H9 (cell line): Measurements from ENCODE around the gene SZT2. TPM values are rescaled to one million over a fixed set of nuclear protein-coding genes. Genes with fewer than 3 reads are reported as not detected.

Experiments used
- DNase-seq: peaks from one replicate; pipeline ENCODE4 v3.0.0-alpha.2; 2017
- H2AFZ ChIP-seq: one replicate; pipeline ENCODE4 v1.6.1; 2013; ENCODE audit warnings: mild to moderate bottlenecking, low read length, control low read depth, moderate library complexity
- H2AK5ac ChIP-seq: 2 replicates; pipeline ENCODE4 v1.6.1; 2013; ENCODE audit warnings: low read length, control low read depth, mixed read lengths; ENCODE audit not compliant: insufficient read length
- H2BK120ac ChIP-seq: one replicate; pipeline ENCODE4 v1.6.1; 2013; ENCODE audit warnings: low read depth, mild to moderate bottlenecking, low read length, control low read depth, inconsistent platforms; ENCODE audit not compliant: poor library complexity, severe bottlenecking
- H2BK12ac ChIP-seq: 2 replicates; pipeline ENCODE4 v1.6.1; 2013; ENCODE audit warnings: low read length, control low read depth, mixed read lengths, low read depth; ENCODE audit not compliant: insufficient read length
- H2BK15ac ChIP-seq: 2 replicates; pipeline ENCODE4 v1.6.1; 2013; ENCODE audit warnings: low read depth, low read length, control low read depth
- H2BK20ac ChIP-seq: one replicate; pipeline ENCODE4 v1.6.1; 2013; ENCODE audit warnings: low read depth, mild to moderate bottlenecking, low read length, control low read depth, inconsistent platforms; ENCODE audit not compliant: poor library complexity, severe bottlenecking
- H2BK5ac ChIP-seq: 2 replicates; pipeline ENCODE4 v1.6.1; 2013; ENCODE audit warnings: low read length, control low read depth, mixed read lengths; ENCODE audit not compliant: insufficient read length
- H3K14ac ChIP-seq: 2 replicates; pipeline ENCODE4 v1.6.1; 2013; ENCODE audit warnings: low read length, control low read depth; ENCODE audit not compliant: insufficient read depth
- H3K18ac ChIP-seq: 2 replicates; pipeline ENCODE4 v1.6.1; 2013; ENCODE audit warnings: low read depth, mild to moderate bottlenecking, mixed read lengths, low read length, control low read depth; ENCODE audit not compliant: insufficient read length
- H3K23ac ChIP-seq: 2 replicates; pipeline ENCODE4 v1.6.1; 2013; ENCODE audit warnings: low read length, control low read depth, mixed read lengths, low read depth; ENCODE audit not compliant: insufficient read length
- H3K23me2 ChIP-seq: 2 replicates; pipeline ENCODE4 v1.6.1; 2013; ENCODE audit warnings: low read depth, mild to moderate bottlenecking, mixed read lengths, low read length, control low read depth; ENCODE audit not compliant: insufficient read length, poor library complexity, severe bottlenecking
- H3K27ac ChIP-seq: 2 replicates; pipeline ENCODE4 v1.5.1; 2013; ENCODE audit warnings: low read length, control low read depth, mixed read lengths, low read depth; ENCODE audit not compliant: insufficient read length
- H3K27me3 ChIP-seq: 2 replicates; pipeline ENCODE4 v1.6.1; 2013; ENCODE audit warnings: low read length, control low read depth, inconsistent platforms; ENCODE audit not compliant: insufficient read depth
- H3K4ac ChIP-seq: 2 replicates; pipeline ENCODE4 v1.6.1; 2013; ENCODE audit warnings: low read depth, mild to moderate bottlenecking, control low read depth, inconsistent platforms, low read length, moderate library complexity
- H3K4me1 ChIP-seq: 2 replicates; pipeline ENCODE4 v1.6.1; 2013; ENCODE audit warnings: low read length, control low read depth, inconsistent platforms; ENCODE audit not compliant: insufficient read depth
- H3K4me2 ChIP-seq: 2 replicates; pipeline ENCODE4 v1.6.1; 2013; ENCODE audit warnings: low read length, control low read depth, mixed read lengths; ENCODE audit not compliant: insufficient read length, insufficient read depth
- H3K56ac ChIP-seq: 2 replicates; pipeline ENCODE4 v1.6.1; 2013; ENCODE audit warnings: low read depth, mild to moderate bottlenecking, mixed read lengths, low read length, control low read depth; ENCODE audit not compliant: insufficient read length
- H3K79me1 ChIP-seq: 2 replicates; pipeline ENCODE4 v1.6.1; 2013; ENCODE audit warnings: low read depth, mild to moderate bottlenecking, moderate library complexity, low read length, control low read depth, inconsistent platforms; ENCODE audit not compliant: insufficient read depth, poor library complexity, severe bottlenecking
- H3K79me2 ChIP-seq: 2 replicates; pipeline ENCODE4 v1.6.1; 2013; ENCODE audit warnings: low read length, control low read depth, inconsistent platforms; ENCODE audit not compliant: insufficient read depth
- H3K9ac ChIP-seq: 2 replicates; pipeline ENCODE4 v1.6.1; 2013; ENCODE audit warnings: low read length, control low read depth, mixed read lengths; ENCODE audit not compliant: insufficient read length; ENCODE audit errors: extremely low read depth
- H3K9me3 ChIP-seq: one replicate; pipeline ENCODE4 v1.6.1; 2013; ENCODE audit warnings: low read depth, low read length, inconsistent platforms; ENCODE audit not compliant: control insufficient read depth
- H3T11ph ChIP-seq: one replicate; pipeline ENCODE4 v1.6.1; 2013; ENCODE audit warnings: mild to moderate bottlenecking, low read length, control low read depth, inconsistent platforms
- H4K20me1 ChIP-seq: one replicate; pipeline ENCODE4 v1.6.1; 2013; ENCODE audit not compliant: control insufficient read depth, insufficient read length, insufficient read depth
- H4K5ac ChIP-seq: 2 replicates; pipeline ENCODE4 v1.6.1; 2013; ENCODE audit warnings: low read depth, mild to moderate bottlenecking, mixed read lengths, low read length, control low read depth; ENCODE audit not compliant: insufficient read length
- H4K8ac ChIP-seq: replicated peaks from 2 replicates; pipeline ENCODE4 v1.6.1; 2013; ENCODE audit warnings: low read length, control low read depth, mixed read lengths, low read depth; ENCODE audit not compliant: insufficient read length
- H4K91ac ChIP-seq: 2 replicates; pipeline ENCODE4 v1.6.1; 2013; ENCODE audit warnings: low read depth, mild to moderate bottlenecking, moderate library complexity, mixed read lengths, low read length, control low read depth; ENCODE audit not compliant: insufficient read length
- H3K27ac Mint-ChIP-seq, 3 experiments: 2 replicates in 2 of 3; 3 replicates in 1 of 3; pipeline ENCODE4 v1.8.0; 2020 to 2021; ENCODE audit warnings: mixed read lengths in 3 of 3, mild to moderate bottlenecking in 1 of 3, moderate library complexity in 1 of 3
- H3K27me3 Mint-ChIP-seq: 2 replicates; pipeline ENCODE4 v1.8.0; 2021; ENCODE audit warnings: low read depth, mild to moderate bottlenecking, moderate library complexity, mixed read lengths
- H3K36me3 Mint-ChIP-seq, 3 experiments: 2 replicates in 2 of 3; 3 replicates in 1 of 3; pipeline ENCODE4 v1.8.0; 2020 to 2021; ENCODE audit warnings: low read depth in 3 of 3, mixed read lengths in 3 of 3; ENCODE audit not compliant: insufficient read depth in 1 of 3
- H3K4me1 Mint-ChIP-seq, 2 experiments: 2 replicates each; pipeline ENCODE4 v1.8.0; 2020; ENCODE audit warnings: mixed read lengths in 2 of 2
- H3K4me3 Mint-ChIP-seq, 2 experiments: 2 replicates in 1 of 2; 3 replicates in 1 of 2; pipeline ENCODE4 v1.8.0; 2020 to 2021; ENCODE audit warnings: mild to moderate bottlenecking in 2 of 2, mixed read lengths in 2 of 2, moderate library complexity in 1 of 2
- H3K9me3 Mint-ChIP-seq, 2 experiments: 2 replicates in 1 of 2; 3 replicates in 1 of 2; pipeline ENCODE4 v1.8.0; 2020; ENCODE audit warnings: mild to moderate bottlenecking in 2 of 2, mixed read lengths in 2 of 2, moderate library complexity in 1 of 2
- CTCF ChIP-seq: fragments of 200-600 bp; sonication (generic); conservative IDR thresholded peaks from 3 replicates; pipeline ENCODE4 v1.8.0; 2021; ENCODE audit warnings: antibody characterized with exemption, mild to moderate bottlenecking
- WGBS: extraction: QIAGEN DNeasy Blood & Tissue Kit; methylation state at CpG from one replicate; pipeline ENCODE4 v1.1.7; 2013; ENCODE audit warnings: missing lambda C conversion rate, low lambda C conversion rate, mixed read lengths; ENCODE audit not compliant: insufficient read length; ENCODE audit errors: extremely low coverage; 5-methylcytosine and 5-hydroxymethylcytosine counted together
- total RNA-seq: library from RNA; stranded (reverse); gene quantifications from 2 replicates; pipeline ENCODE4 v1.2.1, GENCODE V29; 2021

Gene SZT2
- total RNA-seq, 1 experiment from 2014 or later: 16.8 TPM

GRCh38 chr1:43381612-43382011 is 8.1 kb upstream of the SZT2 start:
- Histone ChIP-seq H4K8ac (no peak overlapping the region), H3K79me2 (no peaks in the 10 kb centered on the region), H2AFZ (no peak overlapping the region), H3K4me1 (no peaks in the 10 kb centered on the region), H3K9ac (no peak overlapping the region), H3K23ac (no peak overlapping the region), H3K4me2 (no peak overlapping the region), H2BK15ac (no peak overlapping the region), H3K4ac (no peak overlapping the region), H2BK5ac (no peak overlapping the region), H3T11ph (no peak overlapping the region), H3K14ac (no peak overlapping the region), H3K18ac (no peak overlapping the region), H2AK5ac (no peak overlapping the region), H2BK120ac (no peak overlapping the region), H3K27me3 (no peaks in the 10 kb centered on the region), H2BK20ac (no peak overlapping the region), H4K91ac (no peak overlapping the region), H3K27ac (no peak overlapping the region), H3K79me1 (no peaks in the 10 kb centered on the region), H3K56ac (no peak overlapping the region), H4K20me1 (no peaks in the 10 kb centered on the region), H3K9me3 (no peaks in the 10 kb centered on the region), H4K5ac (no peak overlapping the region), H2BK12ac (no peak overlapping the region), H3K23me2 (no peaks in the 10 kb centered on the region)
- Mint-ChIP-seq H3K4me1 (peaks cover 3 to 7% of the 10 kb centered on the region in 2 experiments), H3K27me3 (no peaks in the 10 kb centered on the region), H3K4me3 (no peak overlapping the region), H3K27ac (no peak overlapping the region; a peak in 1 of 7 replicates), H3K36me3 (peaks cover 5 to 49% (median 32%) of the 10 kb centered on the region in 3 experiments; a peak in 6 of 7 replicates), H3K9me3 (no peaks in the 10 kb centered on the region)
- no CpG with 5 or more reads among the region's 3 CpGs for WGBS
- no peak for TF ChIP-seq CTCF
- no peak for DNase-seq
